Measurements from ENCODE around the gene CNKSR2.

CNKSR2 gene

GRCh38 chrX:21658152-21658737 lies 284.0 kb downstream of the CNKSR2 start, which contains the start of gene KLHL34:
TSS of gene KLHL34 (minus strand) at chrX:21658330. CDS start at chrX:21657788, 542 bp downstream.
- peak in 8 of 42 donors; percentile 6 to 44 (median 16) for DNase-seq
- intact Hi-C loops (cut with DNase I), result no loop called here

GRCh38 chrX:21658746-21659145 lies 284.5 kb downstream of the CNKSR2 start:
- DNase-seq, result peak in 23 of 42 donors; percentile 2 to 50 (median 25)
- intact Hi-C loops (cut with DNase I), result no loop called here

GRCh38 chrX:21659320-21659719 lies 285.1 kb downstream of the CNKSR2 start:
- no peak for DNase-seq
- intact Hi-C loops (cut with DNase I), result no loop called here

GRCh38 chrX:21660156-21660555 lies 285.9 kb downstream of the CNKSR2 start:
- intact Hi-C loops (cut with DNase I), result no loop called here
- DNase-seq, result no peak

- no peak for DNase-seq
- intact Hi-C loops (cut with DNase I), result no loop called here
These were observed 287.1 kb downstream of the CNKSR2 start for GRCh38 chrX:21661316-21661715.

GRCh38 chrX:21662761-21663160 lies 288.5 kb downstream of the CNKSR2 start:
- intact Hi-C loops (cut with DNase I), result no loop called here
- DNase-seq, result no peak

- DNase-seq, result no peak
- intact Hi-C loops (cut with DNase I), result no loop called here
These were observed 292.0 kb downstream of the CNKSR2 start for GRCh38 chrX:21666252-21666651.

- no peak for DNase-seq
- intact Hi-C loops (cut with DNase I), result no loop called here
These were observed 292.5 kb downstream of the CNKSR2 start for GRCh38 chrX:21666679-21667078.

GRCh38 chrX:21674430-21675186 lies 300.4 kb downstream of the CNKSR2 start:
- intact Hi-C loops (cut with DNase I), result no loop called here
- no peak for DNase-seq

GRCh38 chrX:21675931-21676330 lies 301.7 kb downstream of the CNKSR2 start:
- intact Hi-C loops (cut with DNase I), result no loop called here
- no peak for DNase-seq

GRCh38 chrX:21678048-21678612 lies 303.9 kb downstream of the CNKSR2 start:
- intact Hi-C loops (cut with DNase I), result no loop called here

GRCh38 chrX:21683941-21684340 lies 309.7 kb downstream of the CNKSR2 start:
- no peak for DNase-seq
- intact Hi-C loops (cut with DNase I), result no loop called here

More at GRCh38 chrX:21678048-21678612, 303.9 kb downstream of the CNKSR2 start:
- DNase-seq, result no peak

- intact Hi-C loops (cut with DNase I), result no loop called here
- DNase-seq, result no peak
These were observed 317.3 kb downstream of the CNKSR2 start for GRCh38 chrX:21691512-21692018.

- intact Hi-C loops (cut with DNase I), result no loop called here
- DNase-seq, result no peak
These were observed 324.1 kb downstream of the CNKSR2 start for GRCh38 chrX:21698272-21698671.

GRCh38 chrX:21699136-21699535 lies 324.9 kb downstream of the CNKSR2 start:
- intact Hi-C loops (cut with DNase I), result no loop called here
- DNase-seq, result no peak

GRCh38 chrX:21700275-21700674 lies 326.1 kb downstream of the CNKSR2 start:
- intact Hi-C loops (cut with DNase I), result no loop called here
- DNase-seq, result no peak

GRCh38 chrX:21700967-21701366 lies 326.7 kb downstream of the CNKSR2 start:
- no peak for DNase-seq
- intact Hi-C loops (cut with DNase I), result no loop called here

- no peak for DNase-seq
These were observed 328.5 kb downstream of the CNKSR2 start for GRCh38 chrX:21702725-21703124.

More at GRCh38 chrX:21702725-21703124, 328.5 kb downstream of the CNKSR2 start:
- intact Hi-C loops (cut with DNase I), result no loop called here
